PC-3 (cell line): ENCODE results near the gene APEX1. TPM values are rescaled to one million over a fixed set of nuclear protein-coding genes. Genes with fewer than 3 reads are reported as not detected.

Experiments
- ATAC-seq: fragments of 200-7000 bp; cut with Tn5 transposase; 2 replicates; pipeline ENCODE4 v1.9.1; 2020; ENCODE audit warnings: mild to moderate bottlenecking, moderate library complexity
- BruUV-seq: library from RNA; stranded (reverse); fragments of 400-500 nt; replicated peaks from 2 replicates; lab custom pipeline; 2021; lab: Mats Ljungman, UMichigan
- CTCF ChIA-PET: fragments of 300-600 bp; sonication (Branson Sonifier 250); formaldehyde crosslinking; loops from one replicate; lab custom pipeline; 2022; ENCODE audit warnings: antibody characterized with exemption; lab: Charles Lee
- POLR2A ChIA-PET: fragments of 300-600 bp; sonication (Branson Sonifier 250); formaldehyde crosslinking; loops from one replicate; lab custom pipeline; 2022; ENCODE audit warnings: antibody characterized with exemption; ENCODE audit not compliant: unreplicated experiment; lab: Charles Lee
- DNase-seq: peaks from one replicate; pipeline ENCODE4 v3.0.0-alpha.2; 2015
- H2AFZ ChIP-seq: fragments of 300-600 bp; sonication (generic); 2 replicates; pipeline ENCODE4 v1.6.0; 2016; ENCODE audit warnings: antibody characterized with exemption, low read length
- H3F3A ChIP-seq: fragments of 300-600 bp; sonication (generic); one replicate; pipeline ENCODE4 v1.6.0; 2017; ENCODE audit warnings: antibody characterized with exemption, low read length, control low read depth, mild to moderate bottlenecking; ENCODE audit not compliant: unreplicated experiment
- H3K27ac ChIP-seq: fragments of 300-600 bp; sonication (generic); 2 replicates; pipeline ENCODE4 v1.5.1; 2016; ENCODE audit warnings: mild to moderate bottlenecking, low read length
- H3K27me3 ChIP-seq: fragments of 300-600 bp; sonication (generic); 2 replicates; pipeline ENCODE4 v1.6.1; 2016; ENCODE audit warnings: low read length, mixed read lengths
- H3K36me3 ChIP-seq: fragments of 300-600 bp; sonication (generic); 2 replicates; pipeline ENCODE4 v1.6.1; 2016; ENCODE audit warnings: low read depth, mixed run types, low read length, mixed read lengths
- H3K4me1 ChIP-seq: fragments of 300-600 bp; sonication (generic); 2 replicates; pipeline ENCODE4 v1.5.1; 2016; ENCODE audit warnings: low read length; ENCODE audit not compliant: insufficient read depth
- H3K4me2 ChIP-seq: fragments of 300-600 bp; sonication (generic); 2 replicates; pipeline ENCODE4 v1.6.0; 2016; ENCODE audit warnings: low read length
- H3K4me3 ChIP-seq: fragments of 300-600 bp; sonication (generic); 2 replicates; pipeline ENCODE4 v1.5.1; 2016; ENCODE audit warnings: mild to moderate bottlenecking, low read length, mixed read lengths
- H3K79me2 ChIP-seq: fragments of 300-600 bp; sonication (generic); 2 replicates; pipeline ENCODE4 v1.6.1; 2017; ENCODE audit warnings: low read length, mixed read lengths
- H3K9ac ChIP-seq: fragments of 300-600 bp; sonication (generic); 2 replicates; pipeline ENCODE4 v1.6.0; 2016; ENCODE audit warnings: mild to moderate bottlenecking, low read length
- H3K9me2 ChIP-seq: fragments of 300-600 bp; sonication (generic); replicated peaks from 2 replicates; pipeline ENCODE4 v1.6.1; 2016; ENCODE audit warnings: mixed run types, low read length, mixed read lengths
- H3K9me3 ChIP-seq: fragments of 300-600 bp; sonication (generic); 2 replicates; pipeline ENCODE4 v1.6.1; 2016; ENCODE audit warnings: low read length, mixed read lengths
- H4K20me1 ChIP-seq: fragments of 300-600 bp; sonication (generic); 2 replicates; pipeline ENCODE4 v1.6.1; 2016; ENCODE audit warnings: low read length, mixed read lengths
- EZH2 ChIP-seq: fragments of 300-600 bp; sonication (generic); IDR thresholded peaks from one replicate; pipeline ENCODE4 v1.6.1; 2017; ENCODE audit warnings: antibody characterized with exemption, mild to moderate bottlenecking, low read length; ENCODE audit not compliant: unreplicated experiment
- EZH2phosphoT487 ChIP-seq: fragments of 300-600 bp; sonication (generic); IDR thresholded peaks from 2 replicates; pipeline ENCODE4 v1.6.1; 2018; ENCODE audit warnings: mild to moderate bottlenecking, antibody characterized with exemption, low read length, borderline replicate concordance
- intact Hi-C: fragments of 100-400 bp; cut with micrococcal nuclease; formaldehyde crosslinking; loops from 2 replicates; pipeline ENCODE4 v1.9.0; 2023
- total RNA-seq: library from RNA; depleted of rRNA; stranded (reverse); fragments of >200 nt; gene quantifications from 2 replicates; pipeline ENCODE4 v1.2.3, GENCODE V29; 2014
- TF ChIP-seq, protein P1 (sequence below): fragments of 300-600 bp; sonication (generic); conservative IDR thresholded peaks from 2 replicates; pipeline ENCODE4 v1.5.1; 2017; ENCODE audit warnings: antibody characterized with exemption, low read depth, mild to moderate bottlenecking, low read length

APEX1 gene
- total RNA-seq, 1 experiment from 2014 or later: 147 TPM

DNA sequence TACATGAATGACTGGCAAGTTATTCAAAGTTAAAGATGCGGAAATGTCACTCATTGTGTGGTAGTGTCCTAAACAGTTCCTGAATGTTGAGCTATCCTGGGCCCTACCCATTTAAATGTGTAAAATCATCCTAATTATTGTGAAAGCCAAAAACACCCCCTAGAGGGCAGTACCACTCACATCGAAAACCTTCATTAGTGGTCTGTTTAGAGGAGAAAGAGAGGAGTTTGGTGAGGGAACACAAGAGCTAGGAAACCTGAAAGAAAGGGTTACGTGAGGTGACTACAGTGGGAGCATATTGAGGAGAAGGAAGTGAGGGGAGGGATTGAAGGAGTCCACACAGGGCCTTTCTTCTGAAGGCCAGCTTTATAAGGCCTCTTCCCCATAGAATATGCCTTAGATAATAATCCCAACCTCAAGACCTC, 39.2 kb upstream of the APEX1 start:
- H4K20me1 ChIP-seq: no peaks in the 10 kb centered on the region
- H2AFZ ChIP-seq: peak overlapping the region; percentile 10; the same call in 1 of the 2 replicates
- H3K27me3 ChIP-seq: no peaks in the 10 kb centered on the region
- no peak for TF ChIP-seq EZH2
- TF ChIP-seq, protein P1, sequence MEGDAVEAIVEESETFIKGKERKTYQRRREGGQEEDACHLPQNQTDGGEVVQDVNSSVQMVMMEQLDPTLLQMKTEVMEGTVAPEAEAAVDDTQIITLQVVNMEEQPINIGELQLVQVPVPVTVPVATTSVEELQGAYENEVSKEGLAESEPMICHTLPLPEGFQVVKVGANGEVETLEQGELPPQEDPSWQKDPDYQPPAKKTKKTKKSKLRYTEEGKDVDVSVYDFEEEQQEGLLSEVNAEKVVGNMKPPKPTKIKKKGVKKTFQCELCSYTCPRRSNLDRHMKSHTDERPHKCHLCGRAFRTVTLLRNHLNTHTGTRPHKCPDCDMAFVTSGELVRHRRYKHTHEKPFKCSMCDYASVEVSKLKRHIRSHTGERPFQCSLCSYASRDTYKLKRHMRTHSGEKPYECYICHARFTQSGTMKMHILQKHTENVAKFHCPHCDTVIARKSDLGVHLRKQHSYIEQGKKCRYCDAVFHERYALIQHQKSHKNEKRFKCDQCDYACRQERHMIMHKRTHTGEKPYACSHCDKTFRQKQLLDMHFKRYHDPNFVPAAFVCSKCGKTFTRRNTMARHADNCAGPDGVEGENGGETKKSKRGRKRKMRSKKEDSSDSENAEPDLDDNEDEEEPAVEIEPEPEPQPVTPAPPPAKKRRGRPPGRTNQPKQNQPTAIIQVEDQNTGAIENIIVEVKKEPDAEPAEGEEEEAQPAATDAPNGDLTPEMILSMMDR: peak; percentile 81
- BruUV-seq: no TSS peak
- H3F3A ChIP-seq: peaks cover 3% of the 10 kb centered on the region
- ATAC-seq (no peak), DNase-seq (peak; percentile 74)
- no peaks in the 10 kb centered on the region for H3K9me2 ChIP-seq
- no peak overlapping the region for H3K4me3 ChIP-seq
- peaks cover 8% of the 10 kb centered on the region; the same call in 1 of the 2 replicates for H3K79me2 ChIP-seq
- H3K9ac ChIP-seq: no peak overlapping the region
- CTCF ChIA-PET: interaction anchor here (0.6 to 1.2 kb wide), 5 partner anchors 38 to 73 kb away, joined by 3 to 22 read pairs (median 7); partner anchors contain the start of genes APEX1, OSGEP, PARP2 and PIP4P1
- H3K9me3 ChIP-seq: no peaks in the 10 kb centered on the region
- POLR2A ChIA-PET: interaction anchor here (0.6 to 1.0 kb wide), 3 partner anchors 39 to 72 kb away, joined by 3 to 6 read pairs (median 3); partner anchors contain the start of genes APEX1, OSGEP and PARP2
- no peaks in the 10 kb centered on the region for H3K36me3 ChIP-seq
- no peak overlapping the region for H3K4me2 ChIP-seq
- intact Hi-C loops: loop anchor here (1.0 kb wide), 1 partner anchor 191 kb away; no protein-coding TSS in a partner anchor
- peaks cover 38% of the 10 kb centered on the region for H3K4me1 ChIP-seq
- H3K27ac ChIP-seq: no peak overlapping the region

DNA sequence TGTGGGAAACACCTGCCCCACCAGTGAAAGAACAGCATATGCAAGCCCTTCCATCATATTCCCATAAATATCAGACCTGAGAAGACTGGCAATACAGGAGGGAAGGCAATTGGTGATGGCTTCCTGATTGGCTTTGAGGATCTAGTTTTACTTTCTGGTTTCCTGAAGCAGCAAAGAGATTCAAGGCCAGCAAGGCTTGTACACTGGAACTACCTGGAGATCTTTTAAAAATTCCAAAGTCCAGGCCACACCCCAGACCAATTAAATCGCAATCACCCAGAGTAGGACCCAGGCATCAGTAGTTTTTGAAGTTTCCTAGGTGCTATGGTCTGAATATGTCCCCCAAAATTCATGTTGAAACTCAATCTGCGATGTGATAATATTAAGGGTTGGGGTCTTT, 38.8 kb upstream of the APEX1 start:
- Histone ChIP-seq H3K4me1 (peaks cover 38% of the 10 kb centered on the region), H3K36me3 (no peaks in the 10 kb centered on the region), H3K9me3 (no peaks in the 10 kb centered on the region), H3K4me3 (no peak overlapping the region), H3K79me2 (peaks cover 5% of the 10 kb centered on the region; the same call in 1 of the 2 replicates), H4K20me1 (no peaks in the 10 kb centered on the region), H3K9me2 (no peaks in the 10 kb centered on the region), H3K27me3 (no peaks in the 10 kb centered on the region), H3K9ac (no peak overlapping the region), H3K4me2 (no peak overlapping the region), H3F3A (peaks cover 3% of the 10 kb centered on the region), H3K27ac (0 out of 2 replicates have a peak overlapping the region, but pooled peaks have one; percentile 87), H2AFZ (peak overlapping the region; percentile 10; the same call in 1 of the 2 replicates)
- ChIA-PET POLR2A (interaction anchor here (0.7 to 1.0 kb wide), 2 partner anchors 39 to 43 kb away, joined by 3 to 6 read pairs; partner anchors contain the start of genes APEX1 and OSGEP), CTCF (interaction anchor here (0.7 to 1.2 kb wide), 4 partner anchors 37 to 73 kb away, joined by 3 to 22 read pairs (median 9); partner anchors contain the start of genes APEX1, OSGEP, PARP2 and PIP4P1)
- TF ChIP-seq EZH2phosphoT487: no peak
- DNase-seq (no peak), ATAC-seq (no peak)
- intact Hi-C loops: no loop called here
- no TSS peak for BruUV-seq

DNA sequence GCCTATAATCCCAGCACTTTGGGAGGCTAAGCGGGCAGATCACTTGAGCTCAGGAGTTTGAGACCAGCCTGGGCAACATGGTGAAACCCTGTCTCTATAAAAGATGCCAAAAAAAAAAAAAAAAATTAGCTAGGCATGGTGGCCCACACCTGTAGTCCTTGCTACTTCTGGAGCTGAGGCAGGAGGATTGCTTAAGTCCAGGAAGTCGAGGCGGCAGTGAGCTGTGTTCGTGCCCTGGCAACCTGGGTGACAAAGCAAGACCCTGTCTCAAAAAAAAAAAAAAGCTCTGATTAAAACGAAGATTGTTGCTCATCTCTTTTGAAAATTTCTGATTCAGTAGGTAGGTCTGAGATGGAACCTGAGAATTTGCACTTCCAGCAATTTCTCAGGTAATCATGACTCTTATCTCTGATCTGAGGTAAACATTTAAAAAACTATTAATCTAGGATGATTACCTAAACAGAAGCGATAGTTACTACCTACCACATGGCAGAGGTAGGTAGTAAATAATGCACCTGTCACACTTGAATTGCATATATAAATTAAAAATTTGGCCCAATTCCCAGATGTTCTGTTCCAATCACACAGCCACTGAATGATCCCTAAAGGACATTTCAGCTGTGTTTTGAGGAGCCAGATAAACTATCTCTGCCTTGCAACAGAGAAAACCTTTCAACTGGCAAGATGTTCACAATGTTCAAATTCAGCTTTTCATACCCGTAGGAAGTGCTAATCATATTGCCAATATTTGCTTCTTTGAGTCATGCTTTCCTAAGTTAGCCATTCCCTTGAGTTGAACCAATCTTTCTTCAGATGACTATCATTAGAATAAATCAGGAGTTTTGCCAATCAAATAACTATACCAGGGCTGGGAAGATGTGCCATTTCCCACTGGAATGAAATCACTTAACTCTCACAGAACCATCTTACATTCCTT, 37.5 kb upstream of the APEX1 start:
- Histone ChIP-seq H3K79me2 (no peaks in the 10 kb centered on the region), H3F3A (peaks cover 3% of the 10 kb centered on the region), H3K9me2 (no peaks in the 10 kb centered on the region), H4K20me1 (no peaks in the 10 kb centered on the region), H3K36me3 (no peaks in the 10 kb centered on the region), H3K27ac (peak overlapping the region; percentile 87), H2AFZ (no peak overlapping the region), H3K9ac (peak overlapping the region; percentile 35; the same call in 1 of the 2 replicates), H3K4me1 (peaks cover 32% of the 10 kb centered on the region), H3K4me3 (peak overlapping the region; percentile 17; the same call in 1 of the 2 replicates), H3K27me3 (no peaks in the 10 kb centered on the region), H3K9me3 (no peaks in the 10 kb centered on the region), H3K4me2 (peak overlapping the region; percentile 66)
- TF ChIP-seq EZH2phosphoT487 (no peak), EZH2 (no peak)
- TF ChIP-seq, protein P1: no peak
- peak; percentile 91 for DNase-seq
- CTCF ChIA-PET: interaction anchor here (0.6 to 1.1 kb wide), 4 partner anchors 16 to 822 kb away, joined by 3 to 7 read pairs (median 4); no protein-coding TSS in a partner anchor
- POLR2A ChIA-PET: interaction anchor here (0.9 kb wide), 1 partner anchor 38 kb away, joined by 3 read pairs; the partner anchor contains the start of gene APEX1
- no TSS peak for BruUV-seq
- ATAC-seq: peak; percentile 43
- intact Hi-C loops: no loop called here
